Endometrial microvascular endothelial cells (primary cell): ENCODE measurements around the gene DHRSX. TPM values are rescaled to one million over a fixed set of nuclear protein-coding genes. Genes with fewer than 3 reads are reported as not detected.
"Not testable (repeated sequence)": the region's sequence is repeated elsewhere in the genome, so short reads cannot be mapped to it uniquely, and the experiment has no call there.

ENCODE experiments used
- in situ Hi-C: cut with HindIII; loops from 2 replicates; pipeline ENCODE4 v1.10.0; 2017; ENCODE audit warnings: low sequenced_read_pairs, low pct_unique_long_range_greater_than_20kb; ENCODE audit errors: inconsistent ontology term
- total RNA-seq: library from RNA; depleted of rRNA; stranded (reverse); fragments of >200 nt; gene quantifications from one replicate; pipeline ENCODE4 v1.2.3, GENCODE V29; 2015; ENCODE audit errors: inconsistent ontology term

DHRSX gene
- total RNA-seq, 1 donor from 2014 or later = 13.8 TPM

DNA sequence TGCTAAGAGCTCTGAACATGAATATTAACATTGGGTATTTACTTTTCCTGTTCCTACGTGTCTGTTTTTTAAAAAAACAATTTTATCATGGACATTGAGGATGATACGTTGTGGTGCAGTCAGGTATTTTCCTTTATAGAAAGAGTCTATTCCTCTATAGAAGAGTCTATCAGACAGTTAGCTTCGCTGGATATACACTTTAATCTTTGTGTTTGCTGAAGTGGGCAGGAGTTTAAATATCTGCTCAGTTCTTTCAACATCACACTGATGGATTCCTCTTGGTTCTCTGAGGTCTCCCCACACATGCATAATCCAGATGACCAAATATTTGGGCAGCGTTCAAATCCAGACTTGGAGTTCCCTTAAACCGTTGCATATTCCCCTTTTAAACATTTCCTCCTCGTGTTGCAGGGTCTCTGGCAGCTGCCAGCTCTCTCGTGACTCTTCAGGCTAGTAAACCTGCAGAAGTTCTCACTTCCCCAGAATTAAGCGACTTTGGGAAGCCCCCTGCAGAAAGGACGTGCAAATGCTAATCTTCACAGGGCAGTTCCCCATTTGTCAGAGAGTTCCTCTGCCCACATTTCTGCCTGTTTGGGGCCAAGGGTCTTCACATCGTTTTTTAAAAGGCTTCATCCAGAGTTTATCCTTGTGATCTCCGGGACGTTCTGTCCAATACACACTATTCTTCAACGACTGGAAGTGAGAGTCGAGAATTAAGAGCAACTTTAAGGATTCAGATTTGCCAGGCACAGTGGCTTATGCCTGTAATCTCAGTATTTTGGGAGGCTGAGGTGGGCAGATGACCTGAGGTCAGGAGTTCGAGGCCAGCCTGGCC is 20.5 kb upstream of the DHRSX start:
- in situ Hi-C loops = no loop called here

- in situ Hi-C loops = no loop called here
These were observed 19.8 kb upstream of the DHRSX start for GRCh38 chrX:2520539-2520938.

DNA sequence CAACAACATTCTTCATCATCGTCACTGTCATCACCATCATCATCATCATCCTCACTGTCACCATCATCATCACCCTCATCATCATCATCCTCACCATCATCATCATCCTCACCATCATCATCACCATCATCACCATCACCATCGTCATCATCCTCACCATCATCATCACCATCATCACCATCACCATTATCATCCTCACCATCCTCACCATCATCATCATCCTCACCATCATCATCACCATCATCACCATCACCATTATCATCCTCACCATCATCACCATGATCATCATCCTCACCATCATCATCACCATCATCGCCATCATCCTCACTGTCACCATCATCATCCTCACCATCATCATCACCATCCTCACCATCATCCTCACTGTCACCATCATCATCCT is 18.9 kb upstream of the DHRSX start:
- in situ Hi-C loops = not testable (repeated sequence)

GRCh38 chrX:2517055-2517454 is 16.3 kb upstream of the DHRSX start:
- in situ Hi-C loops = no loop called here

GRCh38 chrX:2516623-2517022 is 15.8 kb upstream of the DHRSX start:
- in situ Hi-C loops = no loop called here

DNA sequence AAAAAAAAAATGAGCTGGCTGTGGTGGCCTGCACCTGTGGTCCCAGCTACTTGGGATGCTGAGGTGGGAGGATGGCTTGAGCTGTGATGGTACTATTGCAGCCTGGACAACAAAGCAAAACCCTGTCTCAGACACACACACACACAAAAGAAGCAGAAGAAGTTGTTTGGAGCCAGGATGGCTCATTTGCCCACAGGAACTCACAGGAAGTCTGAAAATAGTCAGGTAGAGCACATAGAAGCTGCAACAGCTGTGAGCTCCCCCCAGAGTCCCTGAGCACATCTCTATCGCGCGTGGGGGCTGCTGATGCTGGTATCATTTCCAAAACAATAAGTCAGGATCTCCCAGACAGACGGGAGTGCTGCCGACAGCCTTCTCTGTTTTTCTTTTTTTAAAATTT is 13.4 kb upstream of the DHRSX start:
- in situ Hi-C loops = no loop called here

DNA sequence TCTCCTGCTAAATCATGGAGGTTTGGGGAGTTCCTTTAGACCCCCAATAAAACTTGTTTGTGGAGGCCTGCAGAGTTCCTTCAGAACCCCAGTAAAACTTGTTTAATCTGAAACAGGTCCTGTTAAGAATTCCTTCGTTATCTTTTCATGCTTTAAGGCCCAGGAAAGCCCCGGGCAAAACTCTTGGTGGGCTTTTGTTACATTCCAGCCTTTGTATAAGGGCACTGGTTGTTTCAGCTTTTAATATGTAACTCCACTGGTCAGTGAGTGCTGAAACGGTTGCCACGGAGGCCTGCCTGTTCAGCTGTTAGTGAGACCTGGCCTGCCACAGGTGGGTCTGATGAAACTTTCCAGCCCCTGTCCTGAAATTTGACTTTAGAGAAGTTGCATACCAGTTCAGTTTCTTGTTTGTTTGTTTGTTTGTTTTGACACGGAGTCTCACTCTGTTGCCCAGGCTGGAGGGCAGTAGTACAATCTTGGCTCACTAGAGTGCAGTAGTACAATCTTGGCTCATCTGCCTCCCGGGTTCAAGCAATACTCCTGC is 12.4 kb upstream of the DHRSX start:
- in situ Hi-C loops = no loop called here

DNA sequence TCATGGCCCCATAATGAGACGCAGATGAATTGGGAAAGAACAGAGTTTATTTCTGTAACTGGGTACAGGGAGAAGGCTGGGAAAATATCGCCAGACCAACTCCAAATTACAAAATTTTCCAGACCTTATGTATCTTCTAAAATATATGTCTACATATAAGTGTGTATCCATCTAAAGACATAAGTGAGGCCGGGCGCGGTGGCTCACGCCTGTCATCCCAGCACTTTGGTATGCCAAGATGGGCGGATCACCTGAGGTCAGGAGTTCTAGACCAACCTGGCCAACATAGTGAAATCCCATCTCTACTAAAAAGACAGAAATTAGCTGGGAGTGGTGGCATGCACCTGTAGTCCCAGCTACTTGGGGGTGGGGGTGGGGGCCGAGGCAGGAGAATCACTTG is 11.7 kb upstream of the DHRSX start:
- in situ Hi-C loops = no loop called here

DNA sequence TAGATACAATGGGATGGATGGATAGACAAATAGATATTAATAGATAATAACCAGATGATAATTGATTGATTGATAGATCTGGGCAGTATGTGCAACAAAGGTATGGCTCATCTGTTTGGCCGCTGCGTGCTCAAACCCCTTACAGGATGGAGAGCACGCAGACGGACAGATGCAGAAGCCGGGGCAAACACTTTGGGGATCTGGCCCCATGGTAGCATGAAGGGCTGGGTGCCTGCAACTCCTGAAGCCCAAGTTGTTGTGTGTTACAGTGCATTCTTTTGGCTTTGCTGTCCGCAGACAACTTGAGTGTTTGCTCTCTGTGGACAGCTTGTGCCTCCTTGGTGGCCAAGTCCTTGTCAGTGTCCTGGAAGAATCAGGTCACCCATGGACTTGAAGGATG is 10.6 kb upstream of the DHRSX start:
- in situ Hi-C loops = no loop called here

- in situ Hi-C loops = no loop called here
These were observed 8.0 kb upstream of the DHRSX start for GRCh38 chrX:2508648-2509335.

GRCh38 chrX:2507904-2508627 is 7.3 kb upstream of the DHRSX start:
- in situ Hi-C loops = no loop called here

DNA sequence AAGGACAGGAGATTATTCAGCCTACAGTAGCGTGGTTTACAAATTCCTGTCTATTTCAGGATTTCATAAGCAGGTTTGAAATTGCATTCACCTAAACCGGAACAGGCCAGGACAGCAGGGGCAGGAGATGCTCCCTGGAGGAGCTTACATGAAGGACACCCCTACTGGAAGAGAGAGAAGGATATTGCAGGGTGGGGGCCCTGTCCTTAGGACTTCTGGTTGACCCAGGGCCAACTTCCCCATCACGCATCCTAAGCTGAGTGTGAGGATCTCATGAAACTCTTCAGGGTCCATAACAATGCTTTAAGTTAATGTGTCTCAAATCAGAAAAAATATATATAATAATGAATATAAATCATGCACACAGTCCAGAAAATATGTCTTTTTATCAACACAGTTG is 6.4 kb upstream of the DHRSX start:
- in situ Hi-C loops = no loop called here

DNA sequence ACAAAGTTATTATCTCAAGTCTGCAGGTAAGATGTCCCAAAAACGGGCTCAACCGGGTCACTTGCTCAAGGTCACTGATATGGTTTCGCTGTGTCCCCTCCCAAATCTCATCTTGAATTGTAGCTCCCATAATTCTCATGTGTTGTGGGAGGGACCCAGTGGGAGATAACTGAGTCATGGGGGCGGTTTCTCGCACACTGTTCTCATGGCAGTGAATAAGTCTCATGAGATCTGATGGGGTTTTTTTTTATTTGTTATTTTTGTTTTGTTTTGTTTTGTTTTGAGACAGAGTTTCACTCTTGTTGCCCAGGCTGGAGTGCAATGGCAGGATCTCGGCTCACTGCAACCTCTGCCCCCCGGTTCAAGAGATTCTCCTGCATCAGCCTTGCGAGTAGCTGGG is 4.6 kb upstream of the DHRSX start:
- in situ Hi-C loops = not testable (repeated sequence)

- in situ Hi-C loops = no loop called here
These were observed 4.0 kb upstream of the DHRSX start for GRCh38 chrX:2504706-2505332.

DNA sequence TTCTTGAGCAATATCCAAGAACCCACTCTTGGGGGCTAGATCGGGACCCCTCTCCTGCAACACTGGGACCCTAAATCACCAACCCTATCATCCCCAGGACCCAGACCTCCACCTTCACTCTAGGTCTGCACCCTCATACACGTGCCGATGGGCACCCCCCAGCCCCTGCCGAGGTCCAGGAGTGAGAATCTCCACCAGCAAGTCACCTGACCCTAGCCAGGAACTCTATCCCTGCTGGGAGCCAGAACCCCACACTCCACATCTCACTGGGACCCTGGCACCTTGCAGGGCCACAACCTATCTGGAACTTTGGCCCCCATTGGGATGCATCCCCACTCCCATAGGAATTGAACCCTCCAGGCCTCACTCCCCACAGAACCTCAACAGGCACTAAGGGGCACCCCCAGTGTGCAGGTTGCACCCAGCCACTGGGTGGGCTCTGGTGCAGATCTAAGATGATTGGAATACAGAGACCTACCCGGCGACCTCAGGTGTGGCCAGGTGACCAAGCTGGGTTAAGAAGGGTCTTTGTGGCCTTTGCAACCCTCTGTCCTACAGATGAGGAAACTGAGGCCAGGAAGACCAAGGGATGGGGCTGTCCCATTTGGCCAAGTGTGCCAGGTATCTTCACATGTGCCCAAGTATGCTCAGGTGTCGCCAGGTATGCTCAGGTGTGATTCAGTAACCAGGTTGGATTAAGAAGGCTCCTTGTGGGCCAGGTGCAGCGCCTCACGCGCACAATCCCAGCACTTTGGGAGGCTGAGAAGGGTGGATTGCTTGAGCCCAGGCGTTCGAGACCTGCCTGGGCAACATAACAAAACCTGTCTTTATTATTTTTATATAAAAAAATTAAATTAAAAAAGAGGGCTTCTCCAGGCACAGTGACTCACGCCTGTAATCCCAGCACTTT is 3.1 kb upstream of the DHRSX start:
- in situ Hi-C loops = no loop called here

GRCh38 chrX:2502668-2503519 is 2.1 kb upstream of the DHRSX start:
- in situ Hi-C loops = no loop called here

- in situ Hi-C loops = no loop called here
These were observed 1.4 kb upstream of the DHRSX start for GRCh38 chrX:2502120-2502667.
